GM19099 (cell line): ENCODE measurements around the gene HSDL2.

Experiments
- POLR2A ChIP-seq: IDR thresholded peaks from 3 replicates; pipeline ENCODE4 v1.6.1; 2011; ENCODE audit warnings: low read depth; ENCODE audit not compliant: insufficient read length; ENCODE audit errors: extremely low read depth

HSDL2 gene

GRCh38 chr9:112354081-112354743 is 25.7 kb upstream of the HSDL2 start:
- TF ChIP-seq POLR2A, result no peak

GRCh38 chr9:112355427-112355897 is 24.4 kb upstream of the HSDL2 start:
- no peak for TF ChIP-seq POLR2A

- TF ChIP-seq POLR2A, result no peak
These were observed 19.7 kb upstream of the HSDL2 start for GRCh38 chr9:112360047-112360804.

GRCh38 chr9:112361601-112362000 is 18.3 kb upstream of the HSDL2 start:
- no peak for TF ChIP-seq POLR2A

GRCh38 chr9:112364761-112365160 is 15.1 kb upstream of the HSDL2 start:
- TF ChIP-seq POLR2A, result no peak

- TF ChIP-seq POLR2A, result no peak
These were observed 13.3 kb upstream of the HSDL2 start for GRCh38 chr9:112366591-112366990.

GRCh38 chr9:112367465-112367864 is 12.4 kb upstream of the HSDL2 start:
- TF ChIP-seq POLR2A, result no peak

- no peak for TF ChIP-seq POLR2A
These were observed 10.1 kb upstream of the HSDL2 start for GRCh38 chr9:112369817-112370216.

GRCh38 chr9:112371060-112371459 is 8.8 kb upstream of the HSDL2 start:
- no peak for TF ChIP-seq POLR2A

GRCh38 chr9:112375361-112375760 is 4.5 kb upstream of the HSDL2 start:
- no peak for TF ChIP-seq POLR2A

- no peak for TF ChIP-seq POLR2A
These were observed 2.8 kb upstream of the HSDL2 start for GRCh38 chr9:112377087-112377486.

- no peak for TF ChIP-seq POLR2A
These were observed 2.1 kb upstream of the HSDL2 start for GRCh38 chr9:112377684-112378327.

GRCh38 chr9:112378328-112379176 is 1.4 kb upstream of the HSDL2 start:
- no peak for TF ChIP-seq POLR2A

GRCh38 chr9:112379177-112380101 is 469 bp upstream of the HSDL2 start:
- peak; percentile 94 for TF ChIP-seq POLR2A
